Uterus (tissue), 2 donors: ENCODE data around the gene KCNH4.

Experiments used
- CTCF ChIP-seq, 4 experiments: fragments of 200-600 bp in 2 of 4; fragments of 450-650 bp in 2 of 4; sonication (generic) in 2 of 4; IDR thresholded peaks; one replicate each; pipeline ENCODE4 v1.5.1; 2016 to 2019; ENCODE audit warnings: antibody characterized with exemption in 4 of 4, mild to moderate bottlenecking in 2 of 4, moderate library complexity in 1 of 4
- POLR2A ChIP-seq, 2 donors: fragments of 450-650 bp; IDR thresholded peaks; one replicate each; pipeline ENCODE4 v1.6.1; 2016; ENCODE audit warnings: antibody characterized with exemption in 2 of 2, mild to moderate bottlenecking in 1 of 2, moderate library complexity in 1 of 2

- TF ChIP-seq CTCF (IDR thresholded peaks at IDR 0.05) (no peak), POLR2A (IDR thresholded peaks at IDR 0.05) (no peak)
Observed at GRCh38 chr17:42199416-42200011, 18.6 kb upstream of the KCNH4 start.
